Right atrium auricular region (tissue), 2 donors: ENCODE data around the gene APOH. TPM values are rescaled to one million over a fixed set of nuclear protein-coding genes. Genes with fewer than 3 reads are reported as not detected.
A peak's percentile ranks its signal among the peaks of the same experiment; 100 is the strongest.

Experiments used
- DNase-seq: peaks from one replicate; pipeline ENCODE4 v3.0.0-alpha.2; 2019; ENCODE audit warnings: low spot score
- H3K27ac ChIP-seq, 2 donors: fragments of 200-600 bp; sonication (generic); 1 replicate in 1 of 2; 2 replicates in 1 of 2; pipeline ENCODE4 v1.5.1; 2016 to 2019
- H3K27me3 ChIP-seq, 2 donors: fragments of 200-600 bp; sonication (generic); one replicate each; pipeline versions ENCODE4 v1.5.1 to v1.6.0; 2017 to 2019
- H3K36me3 ChIP-seq: fragments of 200-600 bp; sonication (generic); one replicate; pipeline ENCODE4 v1.5.1; 2016
- H3K4me1 ChIP-seq, 2 donors: fragments of 200-600 bp; sonication (generic); one replicate each; pipeline versions ENCODE4 v1.5.1 to v1.6.0; 2017 to 2019
- H3K4me3 ChIP-seq, 2 donors: fragments of 200-600 bp; sonication (generic); 1 replicate in 1 of 2; 2 replicates in 1 of 2; pipeline ENCODE4 v1.5.1; 2017 to 2019; ENCODE audit warnings: mild to moderate bottlenecking in 1 of 2, moderate library complexity in 1 of 2
- H3K9me3 ChIP-seq, 2 donors: fragments of 200-600 bp; sonication (generic); one replicate each; pipeline ENCODE4 v1.5.1; 2019
- CTCF ChIP-seq, 2 donors: fragments of 200-600 bp; sonication (generic); IDR thresholded peaks; one replicate each; pipeline ENCODE4 v1.5.1; 2019; ENCODE audit warnings: antibody characterized with exemption in 2 of 2
- total RNA-seq, 2 donors: library from RNA; depleted of rRNA; stranded (reverse); fragments of >200 nt; gene quantifications; one replicate each; pipeline ENCODE4 v1.1.0, GENCODE V29; 2016

Gene APOH
- total RNA-seq, 2 donors from 2014 or later: not detected

- no peak overlapping the region for H3K4me3 ChIP-seq
- H3K4me1 ChIP-seq: no peaks in the 10 kb centered on the region
- H3K9me3 ChIP-seq: no peaks in the 10 kb centered on the region
- H3K36me3 ChIP-seq: no peaks in the 10 kb centered on the region
- TF ChIP-seq CTCF (IDR thresholded peaks at IDR 0.05): peak in 1 of 2 donors; percentile 64
- H3K27me3 ChIP-seq: no peaks in the 10 kb centered on the region
- no peak for DNase-seq
- H3K27ac ChIP-seq: no peak overlapping the region
Observed at GRCh38 chr17:66200685-66201092, 28.5 kb downstream of the APOH start.

- H3K9me3 ChIP-seq: no peaks in the 10 kb centered on the region
- no peaks in the 10 kb centered on the region for H3K27me3 ChIP-seq
- no peak overlapping the region for H3K27ac ChIP-seq
- H3K4me1 ChIP-seq: no peaks in the 10 kb centered on the region
- no peaks in the 10 kb centered on the region for H3K36me3 ChIP-seq
- DNase-seq: no peak
- TF ChIP-seq CTCF (IDR thresholded peaks at IDR 0.05): no peak
- H3K4me3 ChIP-seq: no peak overlapping the region
Observed at GRCh38 chr17:66198242-66198641, 31.0 kb downstream of the APOH start.

- H3K9me3 ChIP-seq: no peaks in the 10 kb centered on the region
- H3K4me1 ChIP-seq: peaks cover 0 to 20% of the 10 kb centered on the region in 2 donors
- no peak for DNase-seq
- peak overlapping the region; percentile 77 to 83 for H3K27ac ChIP-seq
- TF ChIP-seq CTCF (IDR thresholded peaks at IDR 0.05): no peak
- H3K27me3 ChIP-seq: no peaks in the 10 kb centered on the region
- no peaks in the 10 kb centered on the region for H3K36me3 ChIP-seq
- peak overlapping the region; percentile 71 to 84 for H3K4me3 ChIP-seq
Observed at GRCh38 chr17:66192378-66192687, 36.9 kb downstream of the APOH start.

- Histone ChIP-seq H3K27ac (peak within 1 kb of the TSS; percentile 77 to 83), H3K9me3 (no peaks in the 10 kb centered on the region), H3K27me3 (no peaks in the 10 kb centered on the region), H3K4me1 (peaks cover 0 to 20% of the 10 kb centered on the region in 2 donors), H3K4me3 (peak within 1 kb of the TSS; percentile 71 to 84), H3K36me3 (no peaks in the 10 kb centered on the region)
- peak; percentile 75 for DNase-seq
- no peak for TF ChIP-seq CTCF (IDR thresholded peaks at IDR 0.05)
Observed at GRCh38 chr17:66191593-66192377, 37.4 kb downstream of the APOH start, which contains the start of gene CEP112. Gene CEP112, minus strand, starts transcription at chr17:66192133.

- peak overlapping the region; percentile 77 to 83 for H3K27ac ChIP-seq
- H3K4me1 ChIP-seq: peaks cover 0 to 20% of the 10 kb centered on the region in 2 donors
- DNase-seq: no peak
- no peaks in the 10 kb centered on the region for H3K36me3 ChIP-seq
- H3K9me3 ChIP-seq: no peaks in the 10 kb centered on the region
- H3K27me3 ChIP-seq: no peaks in the 10 kb centered on the region
- peak overlapping the region; percentile 71 to 84 for H3K4me3 ChIP-seq
- TF ChIP-seq CTCF (IDR thresholded peaks at IDR 0.05): no peak
Observed at GRCh38 chr17:66190738-66191592, 38.2 kb downstream of the APOH start.
